SK-N-SH (cell line): ENCODE results near the gene BMP6. TPM values are rescaled to one million over a fixed set of nuclear protein-coding genes. Genes with fewer than 3 reads are reported as not detected.

Source experiments
- CTCF ChIA-PET: fragments of 300-600, 350-600 bp; formaldehyde crosslinking; extraction: SDS; loops from one replicate; lab custom pipeline; 2021; lab: Yijun Ruan, JAX
- POLR2A ChIA-PET: fragments of 350-600 bp; sonication (Branson Sonifier 250); formaldehyde crosslinking; extraction: SDS; loops from one replicate; lab custom pipeline; 2020; ENCODE audit warnings: antibody characterized with exemption, inconsistent platforms; lab: Yijun Ruan, JAX
- DNase-seq: peaks from one replicate; pipeline ENCODE4 v3.0.0; 2012
- H2AFZ ChIP-seq: fragments of 200-600 bp; sonication (generic); 2 replicates; pipeline ENCODE4 v1.8.1; 2016; ENCODE audit warnings: antibody characterized with exemption, mild to moderate bottlenecking, low read depth
- H3F3A ChIP-seq: fragments of 200-600 bp; sonication (generic); replicated peaks from 2 replicates; pipeline ENCODE3; 2016; ENCODE audit warnings: antibody characterized with exemption, mild to moderate bottlenecking; ENCODE audit not compliant: insufficient read depth
- H3K27ac ChIP-seq, 2 experiments: fragments of 200-500 bp in 1 of 2; fragments of 200-600 bp in 1 of 2; sonication (Bioruptor generic) in 1 of 2; sonication (generic), shearing (Covaris generic) in 1 of 2; 2 replicates each; pipeline versions ENCODE4 v1.5.1 to v1.6.1; 2014 to 2016; ENCODE audit warnings: low read depth in 2 of 2, inconsistent platforms in 1 of 2, low read length in 1 of 2, mild to moderate bottlenecking in 1 of 2, mixed read lengths in 1 of 2
- H3K27me3 ChIP-seq: fragments of 200-600 bp; sonication (generic), shearing (Covaris generic); 2 replicates; pipeline ENCODE4 v1.6.1; 2016; ENCODE audit warnings: mixed run types; ENCODE audit not compliant: insufficient read depth
- H3K36me3 ChIP-seq, 2 experiments: fragments of 200-500 bp in 1 of 2; fragments of 200-600 bp in 1 of 2; sonication (Bioruptor generic) in 1 of 2; sonication (generic) in 1 of 2; replicated peaks in 1 of 2; 2 replicates each; pipeline versions ENCODE3 to v1.5.1; 2014 to 2016; ENCODE audit warnings: low read length in 1 of 2, mild to moderate bottlenecking in 1 of 2; ENCODE audit not compliant: insufficient read depth in 2 of 2, control insufficient read depth in 1 of 2
- H3K4me1 ChIP-seq, 2 experiments: fragments of 200-500 bp in 1 of 2; fragments of 200-600 bp in 1 of 2; sonication (Bioruptor generic) in 1 of 2; sonication (generic), shearing (Covaris generic) in 1 of 2; 2 replicates each; pipeline versions ENCODE4 v1.5.1 to v1.6.1; 2014 to 2016; ENCODE audit warnings: low read depth in 1 of 2, low read length in 1 of 2, mixed run types in 1 of 2; ENCODE audit not compliant: insufficient read depth in 2 of 2, control insufficient read depth in 1 of 2
- H3K4me2 ChIP-seq: fragments of 200-600 bp; sonication (generic), shearing (Covaris generic); 2 replicates; pipeline ENCODE4 v1.6.1; 2017; ENCODE audit warnings: mixed run types
- H3K4me3 ChIP-seq, 2 experiments: fragments of 200-500 bp in 1 of 2; fragments of 200-600 bp in 1 of 2; sonication (Bioruptor generic) in 1 of 2; sonication (generic), shearing (Covaris generic) in 1 of 2; 2 replicates each; pipeline versions ENCODE4 v1.5.1 to v1.8.1; 2014 to 2016; ENCODE audit warnings: low read depth in 2 of 2, inconsistent platforms in 1 of 2, low read length in 1 of 2, mild to moderate bottlenecking in 1 of 2, mixed read lengths in 1 of 2, moderate library complexity in 1 of 2
- H3K79me2 ChIP-seq: fragments of 200-600 bp; sonication (generic); 2 replicates; pipeline ENCODE4 v1.8.1; 2017; ENCODE audit warnings: mild to moderate bottlenecking; ENCODE audit not compliant: insufficient read depth
- H3K9ac ChIP-seq: fragments of 200-600 bp; sonication (generic); 2 replicates; pipeline ENCODE4 v1.6.1; 2017; ENCODE audit warnings: mixed run types
- H3K9me2 ChIP-seq: fragments of 200-600 bp; sonication (generic); 2 replicates; pipeline ENCODE4 v1.6.1; 2017; ENCODE audit warnings: mixed run types
- H3K9me3 ChIP-seq: fragments of 200-600 bp; sonication (generic); 2 replicates; pipeline ENCODE4 v1.6.1; 2017; ENCODE audit warnings: mixed run types, mild to moderate bottlenecking, moderate library complexity
- H4K20me1 ChIP-seq: fragments of 200-600 bp; sonication (generic); 2 replicates; pipeline ENCODE4 v1.6.1; 2017; ENCODE audit warnings: mild to moderate bottlenecking, mixed run types; ENCODE audit not compliant: insufficient read depth
- CHD2 ChIP-seq: fragments of 150-350 bp; IDR thresholded peaks from 2 replicates; pipeline ENCODE4 v1.6.1; 2018; ENCODE audit warnings: low read length; ENCODE audit not compliant: partially characterized antibody
- ELF1 ChIP-seq: IDR thresholded peaks from 2 replicates; pipeline ENCODE4 v1.4.0; 2012
- EP300 ChIP-seq, 2 experiments: IDR thresholded peaks; 2 replicates each; pipeline versions ENCODE4 v1.4.0 to v1.6.1; 2012; ENCODE audit warnings: borderline replicate concordance in 1 of 2, low read depth in 1 of 2, low read length in 1 of 2
- EZH2phosphoT487 ChIP-seq: fragments of 200-600 bp; sonication (generic); IDR thresholded peaks from 2 replicates; pipeline ENCODE4 v1.6.1; 2017; ENCODE audit warnings: low read depth, mixed run types, mild to moderate bottlenecking, antibody characterized with exemption, moderate library complexity, borderline replicate concordance
- FOXM1 ChIP-seq: IDR thresholded peaks from 2 replicates; pipeline ENCODE4 v1.4.0; 2012; ENCODE audit warnings: low read depth, mild to moderate bottlenecking
- JUND ChIP-seq: IDR thresholded peaks from 2 replicates; pipeline ENCODE4 v1.4.0; 2012
- MEF2A ChIP-seq: IDR thresholded peaks from 2 replicates; pipeline ENCODE4 v1.4.0; 2012; ENCODE audit warnings: low read depth, borderline replicate concordance
- NFIC ChIP-seq: IDR thresholded peaks from 2 replicates; pipeline ENCODE4 v1.4.0; 2012; ENCODE audit warnings: borderline replicate concordance
- NRF1 ChIP-seq: IDR thresholded peaks from 2 replicates; pipeline ENCODE4 v1.6.1; 2012; ENCODE audit warnings: low read depth, mild to moderate bottlenecking, low read length
- POLR2AphosphoS5 ChIP-seq: IDR thresholded peaks from 2 replicates; pipeline ENCODE4 v1.6.1; 2012; ENCODE audit warnings: low read depth, low read length
- RCOR1 ChIP-seq: fragments of 150-350 bp; IDR thresholded peaks from 2 replicates; pipeline ENCODE4 v1.6.1; 2017; ENCODE audit warnings: antibody characterized with exemption, low read length
- REST ChIP-seq: IDR thresholded peaks from 2 replicates; pipeline ENCODE4 v1.6.1; 2012; ENCODE audit warnings: mild to moderate bottlenecking, low read depth, low read length, moderate library complexity
- SMC3 ChIP-seq: IDR thresholded peaks from 2 replicates; pipeline ENCODE4 v1.6.1; 2012; ENCODE audit warnings: low read depth, low read length, improper control_type of control experiment
- TAF1 ChIP-seq: IDR thresholded peaks from 2 replicates; pipeline ENCODE4 v1.6.1; 2012; ENCODE audit warnings: low read depth, mild to moderate bottlenecking, low read length, moderate library complexity, borderline replicate concordance
- TEAD4 ChIP-seq: IDR thresholded peaks from 2 replicates; pipeline ENCODE4 v1.4.0; 2012; ENCODE audit warnings: mild to moderate bottlenecking, borderline replicate concordance; ENCODE audit not compliant: insufficient read depth
- YY1 ChIP-seq: IDR thresholded peaks from 2 replicates; pipeline ENCODE4 v1.4.0; 2012; ENCODE audit warnings: low read depth, mild to moderate bottlenecking
- WGBS: methylation state at CpG from one replicate; pipeline ENCODE4 v1.1.6; 2017; ENCODE audit warnings: low lambda C conversion rate; 5-methylcytosine and 5-hydroxymethylcytosine counted together
- polyA plus RNA-seq, 3 experiments: library from polyadenylated mRNA; depleted of rRNA; stranded (reverse); fragments of >200 nt; gene quantifications; 2 replicates each; pipeline ENCODE4 v1.2.3, GENCODE V29; 2012

Gene BMP6
- polyA plus RNA-seq, 1 of the 3 experiments (the other 2 are of a cell fraction) = not detected

- H3K9ac ChIP-seq = no peak overlapping the region
- TF ChIP-seq EP300 (IDR thresholded peaks at IDR 0.05; ENCODE audit: borderline replicate concordance in 1 of 2, low read depth in 1 of 2, low read length in 1 of 2) (no peak), NRF1 (no peak), CHD2 (no peak), FOXM1 (no peak), TAF1 (no peak), JUND (no peak), SMC3 (no peak), TEAD4 (no peak), NFIC (no peak), REST (no peak)
- H3K4me1 ChIP-seq = peaks cover 0 to 5% of the 10 kb centered on the region in 2 experiments; a peak in 2 of 4 replicates
- H3K4me2 ChIP-seq = no peak overlapping the region
- POLR2A ChIA-PET = no interaction called here
- H3K9me2 ChIP-seq = no peaks in the 10 kb centered on the region; the same call in 1 of the 2 replicates
- H3K79me2 ChIP-seq = peaks cover 43% of the 10 kb centered on the region
- H3K9me3 ChIP-seq = no peaks in the 10 kb centered on the region
- no peak overlapping the region for H3K4me3 ChIP-seq
- H3K36me3 ChIP-seq = peaks cover 52 to 65% of the 10 kb centered on the region in 2 experiments
- DNase-seq = no peak
- CTCF ChIA-PET = interaction anchor here (1.2 kb wide), 1 partner anchor 103 kb away, joined by 4 read pairs; no protein-coding TSS in a partner anchor
- H4K20me1 ChIP-seq = peaks cover 47% of the 10 kb centered on the region
- H3K27ac ChIP-seq = no peak overlapping the region
- WGBS = 56% methylated on average over 2 of the region's 3 CpGs
- peaks cover 6% of the 10 kb centered on the region for H3F3A ChIP-seq
- no peak overlapping the region for H2AFZ ChIP-seq
- H3K27me3 ChIP-seq = no peaks in the 10 kb centered on the region
These were observed 177.8 kb downstream of the BMP6 start for GRCh38 chr6:7903673-7904072.

- 97% methylated on average over 4 of the region's 5 CpGs for WGBS
- POLR2A ChIA-PET = no interaction called here
- no peak overlapping the region for H3K27ac ChIP-seq
- TF ChIP-seq EZH2phosphoT487 (no peak), REST (no peak), ELF1 (no peak), EP300 (IDR thresholded peaks at IDR 0.05; ENCODE audit: borderline replicate concordance in 1 of 2, low read depth in 1 of 2, low read length in 1 of 2) (no peak), YY1 (no peak), MEF2A (no peak), POLR2AphosphoS5 (no peak), TAF1 (no peak), RCOR1 (no peak)
- H3K9me3 ChIP-seq = no peaks in the 10 kb centered on the region
- no peak overlapping the region for H3K4me3 ChIP-seq
- H3K27me3 ChIP-seq = no peaks in the 10 kb centered on the region
- peaks cover 54% of the 10 kb centered on the region for H4K20me1 ChIP-seq
- H3K4me2 ChIP-seq = no peak overlapping the region
- no peaks in the 10 kb centered on the region; the same call in 1 of the 2 replicates for H3K9me2 ChIP-seq
- peaks cover 6 to 11% of the 10 kb centered on the region in 2 experiments; a peak in 2 of 4 replicates for H3K4me1 ChIP-seq
- CTCF ChIA-PET = no interaction called here
- DNase-seq = no peak
- peaks cover 3% of the 10 kb centered on the region for H3F3A ChIP-seq
- H3K9ac ChIP-seq = no peak overlapping the region
- H3K79me2 ChIP-seq = peaks cover 54% of the 10 kb centered on the region
- peaks cover 44 to 55% of the 10 kb centered on the region in 2 experiments for H3K36me3 ChIP-seq
- H2AFZ ChIP-seq = no peak overlapping the region
These were observed 178.9 kb downstream of the BMP6 start for GRCh38 chr6:7904654-7905319.
